GM19023 (cell line): ENCODE data around the gene MRPL1.
A peak's percentile ranks its signal among the peaks of the same experiment; 100 is the strongest.

Source experiments
- ATAC-seq: cut with Tn5 transposase; IDR thresholded peaks from one replicate; pipeline ENCODE4 v1.9.1; 2021; ENCODE audit warnings: mild to moderate bottlenecking, moderate library complexity; ENCODE audit not compliant: unreplicated experiment

The MRPL1 gene

GRCh38 chr4:77862478-77863216, at the start of gene MRPL1:
TSS of gene MRPL1 (plus strand) at chr4:77862830. CDS start at chr4:77862849, 19 bp downstream.
- ATAC-seq = peak; percentile 86

- ATAC-seq = no peak
Measured at GRCh38 chr4:77815636-77816035, 47.0 kb upstream of the MRPL1 start.

- ATAC-seq = no peak
Measured at GRCh38 chr4:77816546-77816945, 46.1 kb upstream of the MRPL1 start.

- ATAC-seq = no peak
Measured at GRCh38 chr4:77817304-77818072, 45.1 kb upstream of the MRPL1 start.

GRCh38 chr4:77818073-77818601, 44.5 kb upstream of the MRPL1 start:
- ATAC-seq = peak; percentile 17

- ATAC-seq = peak; percentile 14
Measured at GRCh38 chr4:77818602-77819403, 43.8 kb upstream of the MRPL1 start, which contains the start of gene CNOT6L. TSS of gene CNOT6L (minus strand) at chr4:77819368. CDS start at chr4:77819308, 60 bp downstream.

GRCh38 chr4:77819404-77819842, 43.2 kb upstream of the MRPL1 start:
- peak; percentile 26 for ATAC-seq

GRCh38 chr4:77819843-77820648, 42.6 kb upstream of the MRPL1 start:
- peak; percentile 83 for ATAC-seq

GRCh38 chr4:77820649-77821561, 41.7 kb upstream of the MRPL1 start:
- ATAC-seq = no peak

GRCh38 chr4:77821775-77822174, 40.9 kb upstream of the MRPL1 start:
- no peak for ATAC-seq

- ATAC-seq = no peak
Measured at GRCh38 chr4:77826275-77826674, 36.4 kb upstream of the MRPL1 start.

GRCh38 chr4:77827343-77827742, 35.3 kb upstream of the MRPL1 start:
- peak; percentile 54 for ATAC-seq

GRCh38 chr4:77833126-77833724, 29.4 kb upstream of the MRPL1 start:
- ATAC-seq = no peak

- ATAC-seq = no peak
Measured at GRCh38 chr4:77834403-77834802, 28.2 kb upstream of the MRPL1 start.

GRCh38 chr4:77843628-77844027, 19.0 kb upstream of the MRPL1 start:
- ATAC-seq = no peak

- no peak for ATAC-seq
Measured at GRCh38 chr4:77844363-77844762, 18.3 kb upstream of the MRPL1 start.

- no peak for ATAC-seq
Measured at GRCh38 chr4:77845400-77845799, 17.2 kb upstream of the MRPL1 start.

GRCh38 chr4:77845929-77846328, 16.7 kb upstream of the MRPL1 start:
- ATAC-seq = no peak

GRCh38 chr4:77848508-77848907, 14.1 kb upstream of the MRPL1 start:
- no peak for ATAC-seq
